Esophagus squamous epithelium (tissue), 4 donors: Measurements from ENCODE around the gene CREB3L2.

Experiments
- POLR2A ChIP-seq, 4 donors: fragments of 450-650 bp; IDR thresholded peaks; one replicate each; pipeline ENCODE4 v1.6.1; 2017; ENCODE audit warnings: antibody characterized with exemption in 4 of 4, mild to moderate bottlenecking in 4 of 4, moderate library complexity in 3 of 4
- TF ChIP-seq, protein P1 (sequence below), 6 experiments: fragments of 450-650 bp in 4 of 6; fragments of 200-600 bp in 2 of 6; sonication (generic) in 2 of 6; IDR thresholded peaks; one replicate each; pipeline ENCODE4 v1.5.1; 2016 to 2019; ENCODE audit warnings: antibody characterized with exemption in 6 of 6, mild to moderate bottlenecking in 4 of 6, moderate library complexity in 4 of 6

DNA sequence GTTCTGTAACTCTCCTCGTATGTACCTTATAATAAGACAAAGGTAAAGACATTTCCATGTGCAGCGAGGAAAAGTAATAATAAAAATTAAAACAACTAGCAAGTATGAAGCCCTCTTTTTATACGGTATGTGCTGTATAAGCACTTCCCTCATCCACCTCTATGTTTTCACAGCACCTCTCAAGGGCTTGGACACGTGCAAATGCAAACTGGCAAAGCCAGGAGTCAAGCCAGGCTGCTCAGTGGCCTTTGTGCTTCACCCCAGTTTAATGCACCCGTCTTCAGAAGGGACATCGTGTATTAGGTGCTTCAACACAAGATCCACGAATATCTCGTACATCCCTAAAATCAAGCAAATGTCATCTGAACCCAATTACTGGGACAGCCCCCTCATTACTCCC, 153.8 kb downstream of the CREB3L2 start:
- TF ChIP-seq, protein P1, sequence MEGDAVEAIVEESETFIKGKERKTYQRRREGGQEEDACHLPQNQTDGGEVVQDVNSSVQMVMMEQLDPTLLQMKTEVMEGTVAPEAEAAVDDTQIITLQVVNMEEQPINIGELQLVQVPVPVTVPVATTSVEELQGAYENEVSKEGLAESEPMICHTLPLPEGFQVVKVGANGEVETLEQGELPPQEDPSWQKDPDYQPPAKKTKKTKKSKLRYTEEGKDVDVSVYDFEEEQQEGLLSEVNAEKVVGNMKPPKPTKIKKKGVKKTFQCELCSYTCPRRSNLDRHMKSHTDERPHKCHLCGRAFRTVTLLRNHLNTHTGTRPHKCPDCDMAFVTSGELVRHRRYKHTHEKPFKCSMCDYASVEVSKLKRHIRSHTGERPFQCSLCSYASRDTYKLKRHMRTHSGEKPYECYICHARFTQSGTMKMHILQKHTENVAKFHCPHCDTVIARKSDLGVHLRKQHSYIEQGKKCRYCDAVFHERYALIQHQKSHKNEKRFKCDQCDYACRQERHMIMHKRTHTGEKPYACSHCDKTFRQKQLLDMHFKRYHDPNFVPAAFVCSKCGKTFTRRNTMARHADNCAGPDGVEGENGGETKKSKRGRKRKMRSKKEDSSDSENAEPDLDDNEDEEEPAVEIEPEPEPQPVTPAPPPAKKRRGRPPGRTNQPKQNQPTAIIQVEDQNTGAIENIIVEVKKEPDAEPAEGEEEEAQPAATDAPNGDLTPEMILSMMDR (IDR thresholded peaks at IDR 0.05): no peak
- no peak for TF ChIP-seq POLR2A (IDR thresholded peaks at IDR 0.05)
